HG02642 (cell line): ENCODE results near the gene NEUROG1.
A peak's percentile ranks its signal among the peaks of the same experiment; 100 is the strongest.

ENCODE experiments used
- ATAC-seq: cut with Tn5 transposase; IDR thresholded peaks from one replicate; pipeline ENCODE4 v1.9.1; 2021; ENCODE audit warnings: mild to moderate bottlenecking; ENCODE audit not compliant: unreplicated experiment, poor library complexity

Gene NEUROG1

GRCh38 chr5:135565266-135565665, 29.5 kb upstream of the NEUROG1 start:
- ATAC-seq = no peak

GRCh38 chr5:135564331-135564730, 28.6 kb upstream of the NEUROG1 start:
- no peak for ATAC-seq

- no peak for ATAC-seq
Observed at GRCh38 chr5:135561266-135561665, 25.5 kb upstream of the NEUROG1 start.

- ATAC-seq = peak; percentile 87
Observed at GRCh38 chr5:135560858-135561257, 25.1 kb upstream of the NEUROG1 start.

DNA sequence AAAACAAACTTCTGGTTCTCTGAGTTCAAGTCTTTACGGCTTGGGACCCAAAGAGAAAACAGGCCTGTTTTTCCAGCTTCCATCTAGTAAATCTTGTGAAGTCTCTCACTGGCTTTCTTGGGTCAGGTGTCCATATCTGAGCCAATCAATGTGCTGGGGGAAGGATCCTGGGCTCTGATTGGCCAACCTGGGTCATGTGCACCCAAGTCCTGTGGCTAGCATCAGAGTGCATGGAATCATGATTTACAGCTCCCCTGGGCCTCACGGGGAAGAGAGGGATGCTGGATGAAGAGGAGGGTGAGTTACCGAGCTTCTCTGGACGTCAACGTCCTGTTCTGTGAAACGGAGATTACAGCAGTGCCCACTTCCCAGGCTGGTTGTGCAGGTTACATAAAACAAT, 23.6 kb upstream of the NEUROG1 start:
- no peak for ATAC-seq

- no peak for ATAC-seq
Observed at GRCh38 chr5:135557076-135557838, 21.5 kb upstream of the NEUROG1 start.

DNA sequence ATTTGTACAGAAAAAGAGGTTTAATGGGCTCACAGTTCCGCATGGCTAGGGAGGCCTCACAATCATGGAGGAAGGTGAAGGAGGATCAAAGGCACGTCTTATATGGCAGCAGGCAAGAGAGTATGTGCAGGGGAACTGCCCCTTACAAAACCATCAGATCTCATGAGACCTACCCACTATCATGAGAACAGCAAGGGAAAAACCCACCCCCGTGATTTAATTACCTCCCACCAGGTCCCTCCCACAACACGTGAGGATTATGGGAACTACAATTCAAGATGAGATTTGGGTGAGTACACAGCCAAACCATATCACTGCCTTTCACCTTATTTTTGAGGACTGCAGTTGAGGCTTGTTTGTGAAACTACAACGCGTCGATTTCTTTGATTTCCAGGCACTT, 20.9 kb upstream of the NEUROG1 start:
- no peak for ATAC-seq

DNA sequence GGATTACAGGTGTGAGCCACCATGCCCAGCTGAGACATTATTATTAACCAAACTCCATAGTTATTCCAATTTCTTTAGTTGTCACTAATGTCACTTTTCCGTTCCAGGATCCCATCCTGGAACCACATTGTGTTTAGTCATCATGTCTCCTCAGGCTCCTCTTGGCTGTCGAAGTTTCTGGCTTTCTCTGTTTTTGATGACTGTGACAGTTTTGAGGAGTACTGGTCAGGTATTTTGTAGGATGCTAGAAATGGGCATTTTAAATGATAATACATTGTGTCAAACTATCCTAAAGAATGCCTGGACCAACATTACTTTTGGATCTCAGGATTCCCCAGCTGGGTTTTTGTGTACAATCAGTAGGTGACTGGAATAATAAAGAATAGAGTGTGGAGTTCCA, 19.8 kb upstream of the NEUROG1 start:
- ATAC-seq = no peak

DNA sequence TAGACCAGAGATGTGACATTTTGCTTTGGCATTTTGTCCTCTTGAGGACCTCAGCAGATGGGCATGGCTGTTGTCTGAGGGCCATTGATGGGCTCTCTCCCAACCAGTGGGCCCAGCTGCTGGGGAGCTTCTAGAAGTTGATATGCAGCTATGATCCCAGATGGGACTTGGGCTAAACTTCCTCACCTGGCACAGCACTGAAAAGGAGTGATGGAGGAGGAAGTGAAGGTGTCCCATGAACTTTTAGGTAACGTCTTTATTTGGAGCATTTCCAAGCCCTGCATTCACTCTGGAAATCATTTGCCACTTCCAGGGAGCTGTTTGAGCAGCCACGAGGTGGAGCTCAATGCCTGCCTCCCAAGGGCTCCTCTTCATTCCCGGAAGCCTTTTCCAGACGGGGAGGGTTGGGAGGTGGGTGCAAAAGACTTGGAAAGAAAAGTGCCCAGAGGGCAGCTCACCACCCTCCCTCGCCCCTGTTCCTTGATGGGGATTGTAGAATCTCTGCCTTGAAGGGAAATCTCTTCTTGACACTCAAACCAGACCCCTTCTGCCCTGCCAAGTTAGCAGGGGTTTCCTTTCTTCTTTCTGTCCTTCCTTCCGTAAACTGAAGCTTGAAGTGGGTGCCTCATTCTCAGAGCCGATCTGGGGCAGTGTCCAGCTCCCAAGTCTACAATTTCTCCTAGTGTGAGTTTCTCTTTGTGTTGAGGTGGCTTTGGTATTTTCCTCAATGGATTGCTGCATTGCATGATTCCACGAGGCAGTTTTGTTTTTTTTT, 18.1 kb upstream of the NEUROG1 start:
- ATAC-seq = no peak

DNA sequence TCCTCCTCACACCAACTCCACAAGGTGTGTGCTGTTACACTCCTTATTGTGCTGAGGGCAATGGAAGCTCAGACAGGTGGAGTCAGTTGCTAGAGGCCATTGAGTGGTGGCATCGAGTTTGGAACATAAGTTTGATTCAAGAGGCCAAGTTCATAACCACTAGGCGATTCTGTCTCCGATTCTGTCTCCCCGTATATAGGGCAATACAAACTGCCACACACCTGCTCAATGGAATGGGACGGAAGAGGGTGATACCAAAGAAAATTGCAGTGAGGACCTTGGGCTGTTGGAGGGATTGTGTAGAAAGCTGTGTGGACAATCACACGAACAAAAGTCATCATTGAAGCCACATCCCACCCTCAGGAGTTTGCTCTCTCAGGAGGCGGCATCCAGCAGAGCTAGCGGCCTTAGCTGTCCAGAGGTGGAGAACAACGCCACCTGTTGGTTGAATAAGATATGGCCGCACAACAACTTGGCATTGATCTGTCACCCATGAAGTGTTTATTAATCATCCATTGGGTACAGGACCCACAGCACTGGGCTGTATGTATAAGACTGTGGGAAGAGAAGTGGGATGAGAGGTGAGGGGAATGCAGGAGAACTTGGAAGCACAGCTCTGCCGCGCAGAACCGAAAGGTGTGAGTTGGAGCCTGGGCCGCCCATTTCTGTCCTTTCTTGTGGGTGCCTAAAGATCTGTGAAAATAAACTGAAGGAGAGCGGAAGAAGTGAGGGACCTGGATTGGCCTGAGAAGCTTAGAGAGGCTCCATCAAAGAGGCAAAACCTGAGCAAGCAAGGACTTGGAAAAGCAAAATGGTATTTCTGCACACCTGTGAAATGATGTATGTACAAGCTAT, 16.1 kb upstream of the NEUROG1 start:
- peak; percentile 66 for ATAC-seq

DNA sequence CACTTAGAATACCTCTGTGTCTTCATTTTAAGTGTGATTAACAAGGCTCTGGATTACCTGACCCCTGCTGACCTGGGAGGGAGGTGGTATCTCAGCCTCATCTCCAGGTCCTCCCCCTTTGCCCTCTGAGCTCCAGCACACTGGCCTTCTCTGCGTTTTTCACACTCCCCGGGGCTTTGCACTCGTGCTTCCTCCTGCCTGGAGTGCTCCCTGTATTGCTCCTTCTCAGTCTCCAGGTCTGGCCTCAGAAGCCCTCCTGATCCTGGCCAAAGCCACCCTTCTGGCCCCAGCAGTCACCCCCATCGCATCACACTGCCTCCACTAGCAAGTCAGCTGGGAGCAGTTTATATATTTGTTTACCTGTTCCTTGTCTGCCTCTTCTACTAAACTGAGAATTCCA, 13.6 kb upstream of the NEUROG1 start:
- no peak for ATAC-seq

GRCh38 chr5:135547590-135548254, 12.0 kb upstream of the NEUROG1 start:
- no peak for ATAC-seq

GRCh38 chr5:135546912-135547311, 11.1 kb upstream of the NEUROG1 start:
- no peak for ATAC-seq

DNA sequence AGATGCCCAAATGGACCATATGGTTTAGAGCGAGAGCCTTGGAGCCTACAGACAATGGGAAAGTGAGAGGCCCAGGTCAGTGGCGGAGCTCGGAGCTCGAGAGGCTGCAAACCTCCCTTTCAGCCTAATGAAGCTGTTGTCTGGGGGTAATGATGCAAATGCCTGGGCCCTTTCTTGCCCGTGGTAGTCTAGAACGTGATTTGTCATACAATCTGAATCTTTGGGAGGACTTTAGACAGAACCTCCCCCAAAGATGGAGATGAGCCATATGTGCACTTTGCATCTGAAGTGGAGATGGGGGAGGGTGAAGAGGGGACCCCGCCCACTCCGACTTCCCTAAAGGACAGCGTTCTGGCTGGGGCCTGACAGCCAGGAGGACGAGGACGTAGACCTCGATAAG, 10.3 kb upstream of the NEUROG1 start:
- ATAC-seq = no peak

GRCh38 chr5:135545099-135545498, 9.3 kb upstream of the NEUROG1 start:
- ATAC-seq = no peak

DNA sequence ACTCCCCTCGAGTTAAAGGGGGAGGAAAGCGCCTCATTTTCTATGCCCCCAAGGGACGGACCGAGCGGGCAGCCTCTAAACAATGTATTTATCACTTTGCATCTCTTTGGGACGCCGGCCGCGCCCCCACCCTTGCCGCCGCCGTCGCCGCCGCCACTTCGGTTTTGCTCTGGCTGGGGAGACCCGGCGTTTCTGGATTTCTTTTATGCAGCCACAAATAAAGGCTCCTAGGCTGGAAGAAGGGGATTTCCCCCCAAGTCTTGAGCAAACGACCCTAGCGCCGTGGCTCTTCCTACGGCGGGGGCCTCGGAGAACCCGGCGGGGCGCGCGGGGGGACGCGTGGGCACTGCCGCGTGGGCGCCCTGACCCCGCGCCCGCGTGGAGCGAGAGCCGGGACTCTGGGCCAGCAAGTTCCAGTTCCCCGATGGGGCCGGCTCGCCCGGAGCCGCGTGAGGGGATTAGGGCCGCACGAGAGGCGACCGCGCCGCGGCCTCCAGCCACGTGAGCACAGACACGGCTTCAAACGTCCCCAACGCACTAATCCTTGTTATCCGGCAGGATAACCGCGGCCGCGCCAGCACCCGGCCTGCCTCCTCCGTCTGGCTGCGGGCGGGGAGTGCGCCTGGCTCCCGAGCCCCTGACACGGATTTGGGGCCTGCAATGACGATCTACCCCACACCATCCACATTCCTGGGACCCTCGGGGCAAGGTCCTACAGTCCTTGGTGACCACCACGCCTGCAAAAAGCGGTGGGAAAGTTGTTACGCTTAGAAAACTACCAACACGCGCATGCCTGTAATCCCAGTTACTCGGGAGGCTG, 7.9 kb upstream of the NEUROG1 start:
- ATAC-seq = no peak

- ATAC-seq = no peak
Observed at GRCh38 chr5:135543001-135543484, 7.3 kb upstream of the NEUROG1 start.

DNA sequence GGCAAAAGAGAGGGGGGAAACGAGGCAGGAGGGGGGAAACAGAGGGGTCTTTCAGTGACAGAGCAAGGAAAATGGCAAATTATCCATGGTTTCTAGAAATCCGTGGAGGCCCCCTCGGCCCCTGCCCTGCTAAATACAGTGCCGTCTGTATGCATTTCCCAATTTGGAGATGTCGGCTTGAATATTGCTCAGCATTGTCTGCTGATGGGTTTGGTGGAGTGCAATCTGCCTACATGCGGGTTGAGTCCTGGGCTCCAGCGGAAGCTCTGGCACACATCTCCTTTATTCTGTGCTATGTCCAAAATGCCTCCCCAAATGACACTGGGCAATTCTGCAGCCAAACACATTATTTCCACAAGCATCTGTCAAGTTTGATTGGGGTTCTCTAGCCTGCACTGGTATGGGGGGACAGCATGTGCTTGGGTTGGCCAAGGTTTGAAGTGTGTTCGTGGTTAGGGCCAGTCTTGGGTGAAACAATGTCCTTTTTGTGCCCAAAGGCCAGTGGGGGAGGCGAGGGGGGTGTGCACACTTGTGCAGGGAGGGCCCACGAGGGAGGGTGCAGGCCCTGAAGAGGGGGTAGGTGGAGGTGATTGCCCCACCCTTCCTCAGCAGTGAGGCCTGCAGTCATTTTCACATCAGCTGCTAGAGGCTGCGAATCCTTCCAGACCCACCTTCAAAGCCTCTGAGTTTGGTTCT, 6.2 kb upstream of the NEUROG1 start:
- ATAC-seq = no peak
